Measurements from ENCODE around the gene RNF181.

DNA sequence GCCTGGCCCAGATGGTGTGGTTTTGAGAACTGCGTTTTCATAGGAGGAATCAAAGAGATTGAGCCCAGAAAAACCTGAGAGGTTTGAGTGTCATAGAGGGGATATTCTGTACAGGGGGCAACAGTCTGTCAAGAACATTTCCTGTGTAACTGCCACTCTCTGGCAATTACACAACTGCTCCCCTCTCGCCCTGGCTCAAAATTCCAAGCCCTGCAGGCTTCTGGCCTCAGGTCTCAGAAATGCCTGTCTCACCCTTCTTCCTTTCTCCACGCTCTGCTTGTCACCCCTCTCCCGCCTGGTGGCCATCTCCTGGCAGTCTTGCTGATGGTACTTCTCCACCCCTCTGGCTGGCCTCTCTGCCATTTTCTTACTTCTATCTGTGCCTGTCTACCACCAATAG, 7.3 kb upstream of the RNF181 start:
- TF ChIP-seq, protein P1, sequence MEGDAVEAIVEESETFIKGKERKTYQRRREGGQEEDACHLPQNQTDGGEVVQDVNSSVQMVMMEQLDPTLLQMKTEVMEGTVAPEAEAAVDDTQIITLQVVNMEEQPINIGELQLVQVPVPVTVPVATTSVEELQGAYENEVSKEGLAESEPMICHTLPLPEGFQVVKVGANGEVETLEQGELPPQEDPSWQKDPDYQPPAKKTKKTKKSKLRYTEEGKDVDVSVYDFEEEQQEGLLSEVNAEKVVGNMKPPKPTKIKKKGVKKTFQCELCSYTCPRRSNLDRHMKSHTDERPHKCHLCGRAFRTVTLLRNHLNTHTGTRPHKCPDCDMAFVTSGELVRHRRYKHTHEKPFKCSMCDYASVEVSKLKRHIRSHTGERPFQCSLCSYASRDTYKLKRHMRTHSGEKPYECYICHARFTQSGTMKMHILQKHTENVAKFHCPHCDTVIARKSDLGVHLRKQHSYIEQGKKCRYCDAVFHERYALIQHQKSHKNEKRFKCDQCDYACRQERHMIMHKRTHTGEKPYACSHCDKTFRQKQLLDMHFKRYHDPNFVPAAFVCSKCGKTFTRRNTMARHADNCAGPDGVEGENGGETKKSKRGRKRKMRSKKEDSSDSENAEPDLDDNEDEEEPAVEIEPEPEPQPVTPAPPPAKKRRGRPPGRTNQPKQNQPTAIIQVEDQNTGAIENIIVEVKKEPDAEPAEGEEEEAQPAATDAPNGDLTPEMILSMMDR (IDR thresholded peaks at IDR 0.05) = no peak
- TF ChIP-seq POLR2A (IDR thresholded peaks at IDR 0.05) = no peak
